B cell (primary cell): ENCODE results near the gene GDF2. TPM values are rescaled to one million over a fixed set of nuclear protein-coding genes. Genes with fewer than 3 reads are reported as not detected.

Source experiments
- ATAC-seq: fragments of 200-7000 bp; cut with Tn5 transposase; one replicate; pipeline ENCODE4 v1.10.0; 2021; ENCODE audit warnings: low read depth, mild to moderate bottlenecking, moderate number of reproducible peaks, moderate library complexity
- CTCF ChIA-PET: fragments of 350-600 bp; sonication (Branson Sonifier 250); formaldehyde crosslinking; loops from one replicate; lab custom pipeline; 2021; ENCODE audit warnings: antibody characterized with exemption, inconsistent platforms; lab: Charles Lee
- POLR2A ChIA-PET: fragments of 350-600 bp; sonication (Branson Sonifier 250); formaldehyde crosslinking; loops from one replicate; lab custom pipeline; 2021; ENCODE audit warnings: antibody characterized with exemption; lab: Charles Lee
- DNase-seq: peaks from one replicate; pipeline ENCODE4 v3.0.0; 2013
- H2AFZ ChIP-seq: 2 replicates; pipeline ENCODE4 v1.6.1; 2012; ENCODE audit warnings: mild to moderate bottlenecking, low read depth, low read length; ENCODE audit not compliant: insufficient read depth, poor library complexity, severe bottlenecking
- H3K27ac ChIP-seq, 2 donors: 1 replicate in 1 of 2; 2 replicates in 1 of 2; pipeline ENCODE4 v1.5.1; 2012 to 2013; ENCODE audit warnings: low read length in 2 of 2, mild to moderate bottlenecking in 2 of 2, moderate library complexity in 1 of 2
- H3K27me3 ChIP-seq, 4 experiments: fragments of 200-600 bp in 1 of 4; sonication (generic) in 1 of 4; replicated peaks in 1 of 4; 1 replicate in 2 of 4; 2 replicates in 2 of 4; pipeline versions ENCODE4 v1.6.1 to v1.7.0; 2013 to 2016; ENCODE audit warnings: low read length in 3 of 4, mild to moderate bottlenecking in 2 of 4, mixed read lengths in 1 of 4, moderate library complexity in 1 of 4; ENCODE audit not compliant: insufficient read depth in 4 of 4, control insufficient read depth in 3 of 4; ENCODE audit errors: control extremely low read depth in 1 of 4
- H3K36me3 ChIP-seq, 2 experiments: replicated peaks in 1 of 2; 1 replicate in 1 of 2; 2 replicates in 1 of 2; pipeline versions ENCODE4 v1.6.1 to v1.7.1; 2013; ENCODE audit warnings: low read length in 1 of 2; ENCODE audit not compliant: insufficient read depth in 2 of 2, control insufficient read depth in 1 of 2; ENCODE audit errors: control extremely low read depth in 1 of 2, extremely low read depth in 1 of 2
- H3K4me1 ChIP-seq, 2 donors: fragments of 200-600 bp in 1 of 2; sonication (generic) in 1 of 2; 1 replicate in 1 of 2; 2 replicates in 1 of 2; pipeline versions ENCODE4 v1.5.1 to v1.6.1; 2013 to 2017; ENCODE audit warnings: low read length in 2 of 2; ENCODE audit not compliant: control insufficient read depth in 2 of 2, insufficient read depth in 2 of 2
- H3K4me2 ChIP-seq: replicated peaks from 2 replicates; pipeline ENCODE3; 2012; ENCODE audit warnings: mild to moderate bottlenecking, low read depth, low read length; ENCODE audit not compliant: poor library complexity, severe bottlenecking
- H3K4me3 ChIP-seq, 5 experiments: fragments of 200-600 bp in 1 of 5; sonication (generic) in 1 of 5; 1 replicate in 3 of 5; 2 replicates in 2 of 5; pipeline versions ENCODE4 v1.5.1 to v1.7.0; 2011 to 2016; ENCODE audit warnings: low read length in 4 of 5, mild to moderate bottlenecking in 4 of 5, low read depth in 2 of 5, control low read depth in 1 of 5, moderate library complexity in 1 of 5; ENCODE audit not compliant: insufficient read depth in 1 of 5; ENCODE audit errors: control extremely low read depth in 1 of 5, extremely low read depth in 1 of 5
- H3K79me2 ChIP-seq: fragments of 200-600 bp; sonication (generic); one replicate; pipeline ENCODE4 v1.6.0; 2016; ENCODE audit warnings: low read length; ENCODE audit not compliant: control insufficient read depth, insufficient read depth
- H3K9ac ChIP-seq: fragments of 200-600 bp; sonication (generic); 2 replicates; pipeline ENCODE4 v1.6.1; 2017; ENCODE audit warnings: mild to moderate bottlenecking, low read length, moderate library complexity
- H3K9me3 ChIP-seq, 3 donors: one replicate each; pipeline versions ENCODE4 v1.6.1 to v1.7.1; 2013; ENCODE audit warnings: low read length in 2 of 3; ENCODE audit not compliant: control insufficient read depth in 2 of 3, insufficient read depth in 1 of 3; ENCODE audit errors: control extremely low read depth in 1 of 3
- H4K20me1 ChIP-seq: 2 replicates; pipeline ENCODE4 v1.6.0; 2012; ENCODE audit warnings: mild to moderate bottlenecking, low read length; ENCODE audit not compliant: insufficient read depth, control insufficient read depth, poor library complexity, severe bottlenecking
- H3K27ac Mint-ChIP-seq: one replicate; pipeline ENCODE4 v1.8.0; 2021; ENCODE audit warnings: mixed read lengths
- H3K27me3 Mint-ChIP-seq: one replicate; pipeline ENCODE4 v1.8.0; 2021; ENCODE audit warnings: mixed read lengths
- H3K4me1 Mint-ChIP-seq: one replicate; pipeline ENCODE4 v1.8.0; 2021; ENCODE audit warnings: mixed read lengths
- H3K4me3 Mint-ChIP-seq: one replicate; pipeline ENCODE4 v1.8.0; 2021; ENCODE audit warnings: mixed read lengths
- H3K9me3 Mint-ChIP-seq: one replicate; pipeline ENCODE4 v1.8.0; 2022; ENCODE audit warnings: mixed read lengths; ENCODE audit not compliant: insufficient read depth
- CTCF ChIP-seq: fragments of 200-600 bp; IDR thresholded peaks from one replicate; pipeline ENCODE4 v1.8.0; 2022; ENCODE audit warnings: antibody characterized with exemption, mild to moderate bottlenecking
- EZH2 ChIP-seq: IDR thresholded peaks from 2 replicates; pipeline ENCODE4 v1.6.1; 2012; ENCODE audit warnings: borderline replicate concordance, low read depth, mild to moderate bottlenecking, moderate library complexity, low read length; ENCODE audit not compliant: insufficient read depth, poor library complexity, severe bottlenecking
- WGBS: methylation state at CpG from one replicate; pipeline ENCODE4 v1.1.5; 2013; ENCODE audit warnings: missing lambda C conversion rate; ENCODE audit not compliant: insufficient coverage; 5-methylcytosine and 5-hydroxymethylcytosine counted together
- intact Hi-C: fragments of 100-400 bp; cut with micrococcal nuclease; formaldehyde crosslinking; loops from one replicate; pipeline ENCODE4 v1.10.0; 2022
- polyA plus RNA-seq: library from polyadenylated mRNA; depleted of rRNA; stranded (reverse); fragments of >200 nt; gene quantifications from 2 replicates; pipeline ENCODE4 v1.2.3, GENCODE V29; 2012
- total RNA-seq, 2 donors: library from RNA; stranded (reverse); fragments of 120-200 nt in 1 of 2; gene quantifications; 1 replicate in 1 of 2; 2 replicates in 1 of 2; pipeline versions ENCODE4 v1.2.3 to v1.2.4, GENCODE V29; 2013 to 2022

GDF2 gene
- total and polyA plus RNA-seq, 2 donors (not counting 1 experiment from before 2014, with no cell fraction given): not detected

- peaks cover 9% of the 10 kb centered on the region for H3K4me1 Mint-ChIP-seq
- no peak overlapping the region for H3K27ac Mint-ChIP-seq
- Histone ChIP-seq H3K9ac (no peak overlapping the region), H3K79me2 (no peaks in the 10 kb centered on the region), H4K20me1 (no peaks in the 10 kb centered on the region), H3K27me3 (peaks cover 0 to 4% (median 0%) of the 10 kb centered on the region in 4 experiments), H3K4me2 (no peak overlapping the region), H3K27ac (no peak overlapping the region), H3K9me3 (no peaks in the 10 kb centered on the region), H3K4me3 (no peak overlapping the region), H2AFZ (no peak overlapping the region), H3K4me1 (peaks cover 0 to 3% of the 10 kb centered on the region in 2 donors), H3K36me3 (no peaks in the 10 kb centered on the region)
- WGBS: 91% methylated on average over 1 of the region's 3 CpGs
- ChIA-PET CTCF (no interaction called here), POLR2A (no interaction called here)
- H3K27me3 Mint-ChIP-seq: peaks cover 24% of the 10 kb centered on the region
- no peak for ATAC-seq
- intact Hi-C loops: no loop called here
- H3K4me3 Mint-ChIP-seq: no peak overlapping the region
- no peak for TF ChIP-seq EZH2
- TF ChIP-seq CTCF: no peak
- H3K9me3 Mint-ChIP-seq: no peaks in the 10 kb centered on the region
- DNase-seq: no peak
Observed at GRCh38 chr10:47278720-47279119, 43.5 kb upstream of the GDF2 start.

GRCh38 chr10:47279276-47279675 is 43.0 kb upstream of the GDF2 start:
- H3K4me1 ChIP-seq: peaks cover 0 to 3% of the 10 kb centered on the region in 2 donors

More at GRCh38 chr10:47279276-47279675, 43.0 kb upstream of the GDF2 start:
- H3K4me3 Mint-ChIP-seq: no peak overlapping the region
- H3K27me3 Mint-ChIP-seq: peaks cover 19% of the 10 kb centered on the region
- no peak for DNase-seq
- H3K79me2 ChIP-seq: no peaks in the 10 kb centered on the region
- peaks cover 9% of the 10 kb centered on the region for H3K4me1 Mint-ChIP-seq
- H3K27ac ChIP-seq: no peak overlapping the region
- H3K27ac Mint-ChIP-seq: no peak overlapping the region
- WGBS: 79% methylated on average over 2 of the region's 2 CpGs
- H3K9me3 Mint-ChIP-seq: no peaks in the 10 kb centered on the region
- no peak overlapping the region for H3K4me2 ChIP-seq
- TF ChIP-seq CTCF (no peak), EZH2 (no peak)
- ChIA-PET CTCF (interaction anchor here (1.0 to 1.3 kb wide), 2 partner anchors 33 to 232 kb away, joined by 3 to 4 read pairs; no protein-coding TSS in a partner anchor), POLR2A (no interaction called here)
- intact Hi-C loops: no loop called here
- peaks cover 0 to 4% (median 0%) of the 10 kb centered on the region in 4 experiments for H3K27me3 ChIP-seq
- ATAC-seq: no peak
- H3K9me3 ChIP-seq: no peaks in the 10 kb centered on the region
- H2AFZ ChIP-seq: no peak overlapping the region
- no peak overlapping the region for H3K9ac ChIP-seq
- H4K20me1 ChIP-seq: no peaks in the 10 kb centered on the region
- H3K36me3 ChIP-seq: no peaks in the 10 kb centered on the region
- H3K4me3 ChIP-seq: no peak overlapping the region
